ENCODE data around the gene EPHB6.

Gene EPHB6

GRCh38 chr7:142894112-142894984, 39.5 kb downstream of the EPHB6 start:
- no peak for DNase-seq (ENCODE audit: low read depth in 2 of 3, low spot score in 1 of 3)

- no peak for DNase-seq (ENCODE audit: low read depth in 2 of 3, low spot score in 1 of 3)
These were observed 40.2 kb downstream of the EPHB6 start for GRCh38 chr7:142894985-142895593.

DNA sequence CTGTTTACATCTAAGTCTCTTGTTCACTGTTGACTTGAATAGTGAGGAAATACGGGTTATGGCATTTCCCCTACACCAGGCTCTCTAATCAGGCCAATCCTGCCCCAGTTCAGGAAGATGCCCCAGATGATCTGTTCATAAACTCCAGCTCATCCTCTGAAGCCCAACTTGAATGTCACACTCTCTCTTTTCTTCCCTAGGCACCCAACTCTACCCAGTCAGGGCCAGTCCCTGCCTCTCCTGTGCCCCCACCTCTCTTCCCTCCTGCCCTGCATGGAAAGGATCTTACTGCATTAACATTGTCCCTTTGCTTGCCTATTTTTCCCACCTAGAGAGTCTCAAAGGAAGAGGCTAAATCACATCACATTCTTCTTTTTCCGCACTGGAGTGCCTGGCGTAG, 41.3 kb downstream of the EPHB6 start:
- no peak for DNase-seq (ENCODE audit: low read depth in 2 of 3, low spot score in 1 of 3)

DNA sequence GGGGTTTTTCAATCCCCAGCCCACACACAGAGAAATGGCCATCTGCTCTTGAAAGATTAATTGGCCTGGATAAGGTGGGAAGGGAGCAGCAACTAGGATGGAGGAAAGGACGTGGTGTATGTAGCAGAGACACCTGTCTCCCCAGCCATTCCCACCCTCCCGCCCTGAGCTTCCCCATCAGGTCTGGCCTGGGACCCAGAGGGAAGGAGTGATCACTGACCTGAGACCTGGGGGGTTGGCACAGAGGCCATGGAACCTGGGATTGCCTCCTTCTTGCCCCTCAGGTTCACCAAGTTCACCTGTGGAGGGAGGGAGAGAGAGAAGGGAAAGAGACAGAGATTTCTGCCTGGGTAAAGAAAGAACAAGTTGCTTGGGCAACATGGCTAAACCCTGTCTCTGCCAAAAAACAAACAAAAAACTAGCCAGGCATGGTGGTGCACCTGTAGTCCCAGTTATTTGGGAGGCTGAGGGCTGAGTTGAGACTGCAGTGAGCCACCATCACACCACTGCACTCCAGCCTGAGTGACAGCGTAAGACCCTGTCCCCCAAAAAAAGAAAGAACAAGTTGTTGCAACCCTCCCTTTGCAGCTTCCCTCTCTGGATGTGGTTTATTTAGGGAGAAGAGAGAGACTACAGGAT, 42.0 kb downstream of the EPHB6 start:
- DNase-seq (ENCODE audit: low read depth in 2 of 3, low spot score in 1 of 3): no peak

DNA sequence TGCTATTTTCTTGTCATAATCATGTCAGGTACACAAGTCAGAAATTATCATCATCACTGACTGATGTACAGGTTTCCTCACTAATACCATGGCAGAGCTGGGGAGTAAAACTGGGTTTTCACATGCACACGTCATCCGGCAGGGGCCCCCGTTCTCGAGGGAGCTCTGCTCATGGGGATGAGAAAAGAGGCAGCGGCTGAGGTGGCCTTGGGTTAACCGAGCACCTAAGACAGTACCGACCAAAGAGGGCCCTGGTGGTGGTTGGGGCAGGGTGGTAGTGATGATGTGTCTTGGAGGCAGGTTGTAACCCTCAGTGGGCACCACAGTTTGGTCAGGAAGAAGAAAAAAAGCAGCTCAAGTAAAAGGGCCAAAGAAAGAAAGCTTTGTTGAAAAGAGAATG, 42.8 kb downstream of the EPHB6 start:
- no peak for DNase-seq (ENCODE audit: low read depth in 2 of 3, low spot score in 1 of 3)

- no peak for DNase-seq (ENCODE audit: low read depth in 2 of 3, low spot score in 1 of 3)
These were observed 43.7 kb downstream of the EPHB6 start for GRCh38 chr7:142898377-142899170.

GRCh38 chr7:142899661-142900060, 44.8 kb downstream of the EPHB6 start:
- DNase-seq (ENCODE audit: low read depth in 2 of 3, low spot score in 1 of 3): no peak

GRCh38 chr7:142901426-142902259, 46.8 kb downstream of the EPHB6 start:
- no peak for DNase-seq (ENCODE audit: low read depth in 2 of 3, low spot score in 1 of 3)

GRCh38 chr7:142904128-142904527, 49.3 kb downstream of the EPHB6 start:
- DNase-seq (ENCODE audit: low read depth in 2 of 3, low spot score in 1 of 3): no peak

DNA sequence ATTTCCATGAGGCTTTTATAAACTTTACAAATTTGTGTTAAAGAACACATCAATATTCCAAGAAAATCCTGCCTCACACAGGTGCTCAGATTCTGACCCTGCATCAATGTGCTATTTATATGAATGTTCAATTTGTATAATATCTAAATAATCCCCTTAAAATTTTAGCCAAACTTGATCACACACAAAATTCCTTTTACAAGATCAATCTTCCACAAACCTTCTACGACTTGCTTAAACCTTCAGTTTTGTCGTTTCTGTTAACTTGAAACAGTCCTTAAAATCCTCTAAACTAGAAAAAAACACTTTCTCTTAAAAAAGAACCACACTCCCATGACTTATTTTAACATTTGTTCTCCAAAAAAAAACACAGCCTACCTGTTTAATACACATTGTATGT, 50.9 kb downstream of the EPHB6 start:
- DNase-seq (ENCODE audit: low read depth in 2 of 3, low spot score in 1 of 3): no peak

DNA sequence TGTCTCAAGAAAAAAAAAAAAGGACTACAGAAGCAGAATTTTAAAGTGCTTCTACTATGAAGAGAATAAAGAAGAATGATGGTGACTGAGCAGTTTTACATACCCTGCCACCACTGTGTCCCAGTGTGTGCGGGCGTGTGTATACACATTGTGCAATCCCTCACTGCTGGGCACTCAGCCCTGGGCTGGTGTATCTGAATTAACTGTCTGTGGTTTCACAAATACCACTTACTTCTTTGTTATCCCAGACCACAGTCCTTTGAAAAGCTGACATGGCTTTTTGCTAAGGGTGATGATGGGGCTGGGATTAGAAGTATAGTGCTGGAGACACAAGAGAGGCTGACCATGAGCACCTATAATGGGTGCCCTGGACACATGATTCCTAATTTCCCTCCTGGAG, 51.8 kb downstream of the EPHB6 start:
- DNase-seq (ENCODE audit: low read depth in 2 of 3, low spot score in 1 of 3): no peak

- DNase-seq (ENCODE audit: low read depth in 2 of 3, low spot score in 1 of 3): no peak
These were observed 53.4 kb downstream of the EPHB6 start for GRCh38 chr7:142908290-142908689.

GRCh38 chr7:142908921-142909890, 54.3 kb downstream of the EPHB6 start:
- no peak for DNase-seq (ENCODE audit: low read depth in 2 of 3, low spot score in 1 of 3)

- no peak for DNase-seq (ENCODE audit: low read depth in 2 of 3, low spot score in 1 of 3)
These were observed 55.2 kb downstream of the EPHB6 start for GRCh38 chr7:142910031-142910433.

DNA sequence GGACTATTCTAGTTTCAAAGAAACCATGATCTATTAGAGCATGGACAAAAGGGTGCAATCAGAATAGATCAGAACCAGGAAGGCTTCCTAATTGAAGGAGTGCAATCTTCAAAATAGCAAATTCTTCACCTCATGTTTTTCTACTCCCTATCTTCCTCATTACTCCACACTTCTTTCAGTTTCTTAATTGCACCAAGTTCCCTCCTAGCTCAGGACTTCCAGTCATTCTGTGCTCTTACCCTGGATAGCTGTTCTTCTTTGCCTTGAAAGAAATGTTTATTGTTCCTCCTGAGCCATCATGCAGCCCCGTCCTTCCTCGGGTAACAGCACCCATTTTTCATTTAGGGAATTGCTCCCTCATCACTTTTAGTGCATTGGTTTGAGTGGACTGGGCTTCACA, 55.6 kb downstream of the EPHB6 start:
- no peak for DNase-seq (ENCODE audit: low read depth in 2 of 3, low spot score in 1 of 3)

DNA sequence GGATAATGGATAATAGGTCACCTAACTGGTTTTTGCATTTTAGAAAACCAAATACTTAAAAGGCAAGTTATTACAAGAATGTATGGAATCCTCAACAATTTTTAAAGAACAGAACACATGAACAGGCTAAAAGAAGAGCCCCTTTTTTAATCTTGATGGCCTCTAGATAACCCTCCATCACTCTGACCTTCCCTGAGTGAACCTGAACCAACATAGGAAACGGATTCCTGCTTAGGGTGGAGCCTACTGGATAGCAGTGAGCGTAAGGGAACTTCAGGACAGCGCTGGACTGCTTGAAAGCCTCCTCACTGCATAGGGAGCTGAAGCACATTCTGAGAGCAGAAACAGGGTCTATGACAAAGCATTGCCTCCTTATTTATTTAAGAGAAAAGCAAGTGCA, 58.2 kb downstream of the EPHB6 start:
- DNase-seq (ENCODE audit: low read depth in 2 of 3, low spot score in 1 of 3): no peak

DNA sequence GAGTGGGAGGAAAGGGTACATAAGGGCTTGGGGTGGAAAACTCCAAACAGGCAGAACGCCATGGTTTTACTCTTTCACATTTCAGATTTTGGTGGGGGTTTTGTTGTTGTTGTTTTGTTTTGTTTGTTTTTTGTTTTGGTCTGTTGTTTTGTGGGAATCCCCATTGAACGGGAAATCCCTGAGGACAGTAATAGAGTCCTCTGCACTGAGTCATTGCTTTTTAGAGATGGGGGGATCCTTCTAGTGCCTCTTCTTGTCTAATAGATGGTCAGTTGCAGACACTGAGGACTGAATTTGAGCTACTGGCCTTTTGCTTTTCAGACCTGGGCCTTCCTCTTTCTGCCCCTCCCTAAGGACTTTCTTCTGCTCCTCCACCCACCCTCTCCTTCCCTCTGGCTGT, 58.7 kb downstream of the EPHB6 start:
- DNase-seq (ENCODE audit: low read depth in 2 of 3, low spot score in 1 of 3): no peak

- no peak for DNase-seq (ENCODE audit: low read depth in 2 of 3, low spot score in 1 of 3)
These were observed 59.2 kb downstream of the EPHB6 start for GRCh38 chr7:142914121-142914520.

GRCh38 chr7:142915315-142915714, 60.4 kb downstream of the EPHB6 start:
- no peak for DNase-seq (ENCODE audit: low read depth in 2 of 3, low spot score in 1 of 3)
